K562 (cell line): ENCODE results near the gene AP1AR. TPM values are rescaled to one million over a fixed set of nuclear protein-coding genes. Genes with fewer than 3 reads are reported as not detected.

Source experiments
- ATAC-seq: fragments of 200-7000 bp; cut with Tn5 transposase; 3 replicates; pipeline ENCODE4 v1.9.1; 2020; ENCODE audit warnings: moderate library complexity
- BruUV-seq: library from RNA; stranded (reverse); fragments of 400-500 nt; replicated peaks from 2 replicates; lab custom pipeline; 2021; lab: Mats Ljungman, UMichigan
- CTCF ChIA-PET: fragments of 300-600 bp; formaldehyde crosslinking; extraction: SDS; loops from one replicate; lab custom pipeline; 2021; ENCODE audit warnings: low intra/inter-chr PET ratio; lab: Yijun Ruan, JAX
- POLR2A ChIA-PET: fragments of 300-600, 350-650 bp; sonication (Branson Sonifier 250); formaldehyde crosslinking; extraction: SDS; loops from one replicate; lab custom pipeline; 2021; ENCODE audit warnings: antibody characterized with exemption, inconsistent platforms; lab: Yijun Ruan, JAX
- DNase-seq, 4 experiments: peaks; one replicate each; pipeline versions ENCODE4 v3.0.0 to v3.0.0-alpha.2; 2011 to 2018; ENCODE audit warnings: low spot score in 3 of 4, mixed read lengths in 3 of 4; ENCODE audit errors: extremely low read depth in 1 of 4
- FAIRE-seq: peaks from 2 replicates; lab custom pipeline; 2011; peaks lifted over from hg19 to GRCh38; lab: Jason Lieb, UNC
- H2AFZ ChIP-seq: 2 replicates; pipeline ENCODE4 v1.6.0; 2011; ENCODE audit warnings: low read depth, low read length, control low read depth, inconsistent platforms
- H3K27ac ChIP-seq: fragments of 200-600 bp; 3 replicates; pipeline ENCODE4 v1.8.0; 2011; ENCODE audit warnings: low read depth, mild to moderate bottlenecking, control low read depth, inconsistent platforms, low read length, moderate library complexity, mixed read lengths; ENCODE audit errors: extremely low read depth
- H3K27me3 ChIP-seq, 2 experiments: fragments of 300-600 bp in 1 of 2; 2 replicates in 1 of 2; 3 replicates in 1 of 2; pipeline versions ENCODE4 v1.6.0 to v1.8.0; 2011; ENCODE audit warnings: inconsistent platforms in 2 of 2, low read length in 2 of 2, mild to moderate bottlenecking in 1 of 2, mixed read lengths in 1 of 2, moderate library complexity in 1 of 2; ENCODE audit not compliant: control insufficient read depth in 2 of 2, insufficient read depth in 2 of 2
- H3K36me3 ChIP-seq: fragments of 300-600 bp; 3 replicates; pipeline ENCODE4 v1.8.0; 2011; ENCODE audit warnings: mild to moderate bottlenecking, low read length, inconsistent platforms; ENCODE audit not compliant: control insufficient read depth, insufficient read depth
- H3K4me1 ChIP-seq, 2 experiments: fragments of 200-600 bp in 1 of 2; replicated peaks in 1 of 2; 2 replicates in 1 of 2; 3 replicates in 1 of 2; pipeline versions ENCODE4 v1.5.1 to v1.8.0; 2011; ENCODE audit warnings: inconsistent platforms in 2 of 2, low read length in 2 of 2, mild to moderate bottlenecking in 1 of 2, mixed read lengths in 1 of 2, moderate library complexity in 1 of 2; ENCODE audit not compliant: control insufficient read depth in 2 of 2, insufficient read depth in 2 of 2
- H3K4me2 ChIP-seq: 2 replicates; pipeline ENCODE4 v1.6.1; 2011; ENCODE audit warnings: low read length, control low read depth, inconsistent platforms, mixed read lengths; ENCODE audit not compliant: insufficient read depth
- H3K4me3 ChIP-seq: fragments of 200-600 bp; sonication (generic), shearing (Covaris generic); 2 replicates; pipeline ENCODE4 v1.5.1; 2016; ENCODE audit warnings: control low read depth, inconsistent platforms
- H3K79me2 ChIP-seq: fragments of 200-600 bp; 3 replicates; pipeline ENCODE4 v1.8.0; 2011; ENCODE audit warnings: low read length, inconsistent platforms; ENCODE audit not compliant: control insufficient read depth, insufficient read depth
- H3K9ac ChIP-seq, 2 experiments: 2 replicates each; pipeline versions ENCODE4 v1.6.0 to v1.6.1; 2011; ENCODE audit warnings: low read depth in 2 of 2, low read length in 2 of 2, control low read depth in 1 of 2, inconsistent platforms in 1 of 2, mild to moderate bottlenecking in 1 of 2, mixed read lengths in 1 of 2; ENCODE audit not compliant: insufficient read depth in 1 of 2
- H3K9me1 ChIP-seq: one replicate; pipeline ENCODE4 v1.6.0; 2011; ENCODE audit warnings: inconsistent platforms, mild to moderate bottlenecking, low read length, moderate library complexity; ENCODE audit not compliant: control insufficient read depth, insufficient read depth
- H3K9me3 ChIP-seq: replicated peaks from 2 replicates; pipeline ENCODE4 v1.5.1; 2011; ENCODE audit warnings: low read depth, low read length, inconsistent platforms; ENCODE audit not compliant: control insufficient read depth, insufficient read depth
- H4K20me1 ChIP-seq: replicated peaks from 2 replicates; pipeline ENCODE4 v1.6.1; 2011; ENCODE audit warnings: low read length, inconsistent platforms, mixed read lengths; ENCODE audit not compliant: control insufficient read depth, insufficient read depth
- CEBPB ChIP-seq: fragments of 450-650 bp; IDR thresholded peaks from 2 replicates; pipeline ENCODE4 v1.6.1; 2016; ENCODE audit warnings: missing genetic modification characterization, missing compliant biosample characterization
- CEBPG ChIP-seq, 3 experiments: fragments of 200-800 bp in 1 of 3; sonication (Bioruptor generic) in 1 of 3; sonication (generic) in 1 of 3; formaldehyde crosslinking in 1 of 3; IDR thresholded peaks in 2 of 3; conservative IDR thresholded peaks in 1 of 3; 2 replicates each; pipeline versions ENCODE4 v1.6.1 to v1.8.0; 2016 to 2022; ENCODE audit warnings: missing compliant biosample characterization in 2 of 3, missing genetic modification characterization in 2 of 3, mild to moderate bottlenecking in 1 of 3, missing genetic modification reagents in 1 of 3
- ZC3H4 ChIP-seq: sonication (generic); formaldehyde crosslinking; IDR thresholded peaks from 2 replicates; pipeline ENCODE4 v1.9.0; 2021; ENCODE audit warnings: missing genetic modification reagents, borderline replicate concordance
- WGBS: fragments of 100-300 bp; shearing (Covaris generic); methylation state at CpG from one replicate; pipeline ENCODE4 v1.1.6; 2016; ENCODE audit warnings: low coverage, mixed read lengths; ENCODE audit not compliant: insufficient coverage; ENCODE audit errors: missing lambda C conversion rate; 5-methylcytosine and 5-hydroxymethylcytosine counted together
- in situ Hi-C: fragments of 300-500 bp; cut with MboI; formaldehyde crosslinking; loops from 4 replicates; pipeline ENCODE4 v1.15.0; 2018; ENCODE audit warnings: inconsistent platforms, mixed read lengths
- intact Hi-C: fragments of 100-400 bp; cut with micrococcal nuclease; formaldehyde crosslinking; loops from 2 replicates; pipeline ENCODE4 v1.14.2; 2022
- polyA plus RNA-seq, 8 experiments: library from polyadenylated mRNA; depleted of rRNA in 4 of 8; stranded (reverse) in 5 of 8; unstranded in 3 of 8; fragments of >200 nt; fragmentation: Nextera tagmentation in 2 of 8; fragmentation: Illumina TruSeq in 1 of 8; extraction: Ambion mirVana in 2 of 8; extraction: Trizol in 1 of 8; gene quantifications; 2 replicates each; pipeline versions ENCODE4 v1.2.1 to v1.2.3, GENCODE V29; 2011 to 2014; ENCODE audit warnings: inconsistent platforms in 1 of 8, missing spikeins in 1 of 8
- total RNA-seq, 7 experiments: library from RNA; depleted of rRNA in 6 of 7; stranded (reverse); fragments of >200 nt in 6 of 7; fragmentation: Illumina TruSeq in 2 of 7; extraction: Trizol in 2 of 7; gene quantifications; 2 replicates each; pipeline versions ENCODE4 v1.2.1 to v1.2.3, GENCODE V29; 2011 to 2021; ENCODE audit warnings: low replicate concordance in 1 of 7

Gene AP1AR
- total and polyA plus RNA-seq, 9 of the 15 experiments (the other 6 are each of a cell fraction or from before 2014, with no cell fraction given) = 2.6 to 20.7 (median 12.2) TPM

DNA sequence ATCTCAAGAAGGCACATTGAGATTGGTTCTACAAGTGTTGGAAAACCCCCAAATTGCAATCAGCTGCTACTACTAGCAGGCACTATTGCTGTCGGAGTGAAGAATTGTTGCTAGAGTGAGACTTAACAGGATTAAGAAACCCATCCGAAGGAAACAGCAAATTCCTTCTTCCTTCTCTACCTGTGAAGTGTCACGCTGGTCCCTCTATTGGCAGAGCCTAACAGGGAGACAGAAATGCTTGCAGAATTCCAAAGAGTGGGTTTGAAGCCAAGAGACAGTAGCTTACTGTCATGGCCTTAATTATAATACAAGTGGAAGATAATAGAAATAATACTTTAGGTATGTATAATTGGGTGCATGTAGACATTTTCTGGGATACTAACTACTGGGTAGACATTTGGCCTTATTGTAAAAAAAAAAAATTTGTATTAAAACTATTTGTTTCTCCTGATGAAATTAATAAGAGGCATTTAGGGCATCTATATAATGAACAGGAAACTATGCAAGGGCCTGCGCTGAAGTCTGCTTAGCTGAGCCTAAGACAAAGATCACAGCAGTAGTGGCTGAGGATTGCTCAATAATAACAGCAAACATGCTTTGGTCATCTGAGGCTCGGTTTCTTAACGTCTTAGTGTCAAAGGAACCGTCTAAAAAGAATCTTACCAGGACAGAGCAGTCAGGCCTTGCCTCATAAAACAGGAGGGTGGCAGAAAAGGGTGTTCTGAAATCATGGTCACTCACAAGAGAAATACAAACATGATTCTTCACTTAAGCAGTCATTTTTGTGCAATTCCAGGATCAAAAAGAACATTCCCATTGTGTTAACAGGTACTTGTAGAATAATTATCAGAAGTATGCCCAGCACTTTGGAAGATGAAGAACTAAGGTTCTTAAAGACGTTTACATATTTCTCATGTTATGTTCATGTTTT lies 45.6 kb upstream of the AP1AR start:
- H3K36me3 ChIP-seq = peaks cover 19% of the 10 kb centered on the region; the same call in 1 of the 3 replicates
- H3K9me1 ChIP-seq = no peaks in the 10 kb centered on the region
- H3K27ac ChIP-seq = no peak overlapping the region
- no TSS peak for BruUV-seq
- no peak overlapping the region for H3K4me2 ChIP-seq
- in situ Hi-C loops (no loop called here), intact Hi-C loops (no loop called here)
- DNase-seq (no peak), ATAC-seq (no peak), FAIRE-seq (no peak)
- CTCF ChIA-PET = no interaction called here
- no peaks in the 10 kb centered on the region for H3K79me2 ChIP-seq
- TF ChIP-seq ZC3H4 (CRISPR knock-in tag) (no peak), CEBPB (tag) (peak; percentile 86), CEBPG (CRISPR knock-in tag; IDR thresholded peaks at IDR 0.05) (no peak; the same call in 1 of the 2 replicates), CEBPG (tag; conservative IDR thresholded peaks at IDR 0.05 in 1 of 2, IDR thresholded peaks at IDR 0.05 in 1 of 2) (peak; percentile 33 to 55; a peak in 2 of 4 replicates)
- H3K27me3 ChIP-seq = no peaks in the 10 kb centered on the region
- WGBS = 74% methylated on average over 8 of the region's 8 CpGs
- no peaks in the 10 kb centered on the region for H4K20me1 ChIP-seq
- no peak overlapping the region for H3K4me3 ChIP-seq
- POLR2A ChIA-PET = interaction anchor here (0.6 kb wide), 1 partner anchor 122 kb away, joined by 3 read pairs; no protein-coding TSS in a partner anchor
- H3K4me1 ChIP-seq = no peaks in the 10 kb centered on the region
- H3K9me3 ChIP-seq = no peaks in the 10 kb centered on the region
- H3K9ac ChIP-seq = no peak overlapping the region
- H2AFZ ChIP-seq = no peak overlapping the region
